Activated CD4-positive, alpha-beta T cell treated with anti-CD3 and anti-CD28 coated beads, Interleukin-2, amount 50 U/mL, for 24 hours (primary cell): ENCODE results near the gene MLX.
"Not testable (repeated sequence)": the region's sequence is repeated elsewhere in the genome, so short reads cannot be mapped to it uniquely, and the experiment has no call there.

Experiments
- DNase-seq, 2 donors: peaks; one replicate each; pipeline ENCODE4 v3.0.0-alpha.2; 2020; ENCODE audit warnings: low read depth in 1 of 2, low spot score in 1 of 2

Gene MLX

GRCh38 chr17:42578282-42578869, 11.5 kb downstream of the MLX start:
- DNase-seq, result peak in 1 of 2 donors; percentile 68

- no peak for DNase-seq
These were observed 13.1 kb downstream of the MLX start for GRCh38 chr17:42579794-42580551.

GRCh38 chr17:42581744-42582270, 14.9 kb downstream of the MLX start:
- DNase-seq, result no peak

GRCh38 chr17:42584880-42585279, 18.0 kb downstream of the MLX start:
- no peak for DNase-seq

GRCh38 chr17:42585353-42585752, 18.5 kb downstream of the MLX start:
- no peak for DNase-seq

- no peak for DNase-seq
These were observed 19.8 kb downstream of the MLX start for GRCh38 chr17:42586514-42587230.

GRCh38 chr17:42590886-42591285, 24.0 kb downstream of the MLX start:
- no peak for DNase-seq

GRCh38 chr17:42591411-42591810, 24.5 kb downstream of the MLX start:
- DNase-seq, result no peak

- no peak for DNase-seq
These were observed 29.5 kb downstream of the MLX start for GRCh38 chr17:42596386-42596785.

- no peak for DNase-seq
These were observed 32.0 kb downstream of the MLX start for GRCh38 chr17:42598905-42599304.

- DNase-seq, result no peak
These were observed 36.4 kb downstream of the MLX start for GRCh38 chr17:42603318-42603717.

- no peak for DNase-seq
These were observed 40.9 kb downstream of the MLX start for GRCh38 chr17:42607769-42608168.

- no peak for DNase-seq
These were observed 41.6 kb downstream of the MLX start for GRCh38 chr17:42608305-42609181.

GRCh38 chr17:42609182-42609813, 42.4 kb downstream of the MLX start, which contains the start of the genes RETREG3 and TUBG1:
RETREG3 (minus strand) TSS chr17:42609374; CDS start chr17:42609324, 50 bp downstream.
TUBG1 (plus strand) TSS chr17:42609683; CDS start chr17:42609738, 55 bp downstream.
- peak; percentile 97 to 98 for DNase-seq

GRCh38 chr17:42609814-42610801, 43.2 kb downstream of the MLX start:
- not testable (repeated sequence) for DNase-seq

GRCh38 chr17:42612013-42612412, 45.1 kb downstream of the MLX start:
- no peak for DNase-seq

GRCh38 chr17:42613699-42614295, 46.9 kb downstream of the MLX start:
- no peak for DNase-seq

- no peak for DNase-seq
These were observed 51.1 kb downstream of the MLX start for GRCh38 chr17:42617956-42618431.
